Measurements from ENCODE around the gene C6orf62. TPM values are rescaled to one million over a fixed set of nuclear protein-coding genes. Genes with fewer than 3 reads are reported as not detected.
A peak's percentile ranks its signal among the peaks of the same experiment; 100 is the strongest.
"Not testable (repeated sequence)": the region's sequence is repeated elsewhere in the genome, so short reads cannot be mapped to it uniquely, and the experiment has no call there.

Gene C6orf62
- total RNA-seq, 4 donors from 2014 or later, result 48.7 to 74.8 (median 59.4) TPM

GRCh38 chr6:24720131-24720603, 1.2 kb upstream of the C6orf62 start:
- TF ChIP-seq CTCF (IDR thresholded peaks at IDR 0.05) (no peak), POLR2A (IDR thresholded peaks at IDR 0.05) (no peak)
- H3K4me1 ChIP-seq, result peaks cover 0 to 20% (median 14%) of the 10 kb centered on the region in 4 donors
- peak overlapping the region; percentile 96 to 100 (median 98) for H3K27ac ChIP-seq
- no peaks in the 10 kb centered on the region for H3K27me3 ChIP-seq
- peak overlapping the region; percentile 75 to 91 (median 85) for H3K4me3 ChIP-seq
- DNase-seq, result peak; percentile 42 to 82 (median 77)
- no peaks in the 10 kb centered on the region for H3K9me3 ChIP-seq
- H3K36me3 ChIP-seq, result peaks cover 0 to 13% (median 0%) of the 10 kb centered on the region in 3 donors

GRCh38 chr6:24718449-24719124, 367 bp downstream of the C6orf62 start:
- no peak for DNase-seq
- Histone ChIP-seq H3K9me3 (no peaks in the 10 kb centered on the region), H3K36me3 (peaks cover 0 to 29% (median 0%) of the 10 kb centered on the region in 3 donors), H3K4me1 (peaks cover 0 to 36% (median 21%) of the 10 kb centered on the region in 4 donors), H3K27me3 (no peaks in the 10 kb centered on the region), H3K27ac (peak overlapping the region; percentile 4 to 100 (median 98)), H3K4me3 (peak overlapping the region; percentile 75 to 91 (median 85))
- TF ChIP-seq POLR2A (IDR thresholded peaks at IDR 0.05) (no peak), CTCF (IDR thresholded peaks at IDR 0.05) (no peak)

GRCh38 chr6:24716602-24717148, 2.3 kb downstream of the C6orf62 start:
- H3K27ac ChIP-seq, H3K27me3 ChIP-seq, DNase-seq, H3K9me3 ChIP-seq: not testable (repeated sequence)
- H3K36me3 ChIP-seq, result peaks cover 0 to 45% (median 0%) of the 10 kb centered on the region in 3 donors
- H3K4me3 ChIP-seq, result peak overlapping the region in 2 of 4 donors; percentile 75 to 80
- H3K4me1 ChIP-seq, result peaks cover 0 to 41% (median 19%) of the 10 kb centered on the region in 4 donors

GRCh38 chr6:24710519-24711303, 8.2 kb downstream of the C6orf62 start:
- H3K27me3 ChIP-seq, result no peaks in the 10 kb centered on the region
- H3K4me3 ChIP-seq, result no peak overlapping the region
- H3K9me3 ChIP-seq, result no peaks in the 10 kb centered on the region
- peaks cover 0 to 30% (median 8%) of the 10 kb centered on the region in 4 donors for H3K4me1 ChIP-seq
- peaks cover 0 to 95% (median 0%) of the 10 kb centered on the region in 3 donors for H3K36me3 ChIP-seq
- TF ChIP-seq POLR2A (IDR thresholded peaks at IDR 0.05) (no peak), CTCF (IDR thresholded peaks at IDR 0.05) (no peak)
- H3K27ac ChIP-seq, result no peak overlapping the region
- DNase-seq, result no peak

- H3K27me3 ChIP-seq, result no peaks in the 10 kb centered on the region
- peaks cover 0 to 96% (median 0%) of the 10 kb centered on the region in 3 donors for H3K36me3 ChIP-seq
- peaks cover 0 to 15% (median 3%) of the 10 kb centered on the region in 4 donors for H3K4me1 ChIP-seq
- TF ChIP-seq CTCF (IDR thresholded peaks at IDR 0.05) (no peak), POLR2A (IDR thresholded peaks at IDR 0.05) (no peak)
- H3K9me3 ChIP-seq, result no peaks in the 10 kb centered on the region
- no peak overlapping the region for H3K27ac ChIP-seq
- DNase-seq, result no peak
- no peak overlapping the region for H3K4me3 ChIP-seq
These were observed 9.8 kb downstream of the C6orf62 start for GRCh38 chr6:24709014-24709711.
